Measurements from ENCODE around the gene ERG. TPM values are rescaled to one million over a fixed set of nuclear protein-coding genes. Genes with fewer than 3 reads are reported as not detected.

Gene ERG
- total and polyA plus RNA-seq, 2 of the 8 experiments (the other 6 are each of a cell fraction or from before 2014, with no cell fraction given): 1.0 to 3.0 TPM

- WGBS, 2 experiments (ENCODE audit: extremely low coverage in 1 of 2, insufficient coverage in 1 of 2, insufficient read length in 1 of 2, insufficient replicate concordance in 2 of 2, low coverage in 1 of 2, low lambda C conversion rate in 2 of 2, missing lambda C conversion rate in 1 of 2): 95% methylated on average over 6 of the region's 6 CpGs; no CpG with 5 or more reads in 1 of the 2 experiments
- H3K23me2 ChIP-seq (ENCODE audit: low read depth, low read length): no peaks in the 10 kb centered on the region; the same call in 1 of the 2 replicates
- no peak for DNase-seq (ENCODE audit: low read depth in 1 of 2, low spot score in 2 of 2)
- no peak overlapping the region for H3K4me3 ChIP-seq (ENCODE audit: extremely low read depth in 1 of 4, insufficient read depth in 2 of 4, low read depth in 3 of 4, low read length in 4 of 4)
- no peak overlapping the region for H2BK15ac ChIP-seq (ENCODE audit: low read length)
- no peak overlapping the region for H3K18ac ChIP-seq (ENCODE audit: extremely low read depth, low read length)
- no peak overlapping the region for H3K23ac ChIP-seq (ENCODE audit: insufficient read length)
- no peak overlapping the region for H3K9ac ChIP-seq (replicated peaks in 1 of 4; ENCODE audit: extremely low read depth in 1 of 4, low read depth in 3 of 4, low read length in 3 of 4)
- H2BK12ac ChIP-seq (ENCODE audit: low read depth, low read length): no peak overlapping the region
- ChIA-PET POLR2A (ENCODE audit: partially characterized antibody) (interaction anchor here (0.6 kb wide), 1 partner anchor 197 kb away, joined by 3 read pairs; no protein-coding TSS in a partner anchor), CTCF (ENCODE audit: partially characterized antibody) (interaction anchor here (0.6 kb wide), 1 partner anchor 1254 kb away, joined by 3 read pairs; no protein-coding TSS in a partner anchor)
- no peak overlapping the region for H2AFZ ChIP-seq (ENCODE audit: low read length)
- no peaks in the 10 kb centered on the region for H3K79me1 ChIP-seq (ENCODE audit: low read depth, low read length)
- H3K9me3 ChIP-seq (ENCODE audit: insufficient read depth in 2 of 2, low read depth in 1 of 2, low read length in 1 of 2): no peaks in the 10 kb centered on the region
- no peak overlapping the region for H3K27ac ChIP-seq (ENCODE audit: low read depth, low read length)
- H4K20me1 ChIP-seq (replicated peaks in 1 of 2; ENCODE audit: control insufficient read depth in 1 of 2, insufficient read depth in 2 of 2, low read length in 2 of 2): no peaks in the 10 kb centered on the region
- no peaks in the 10 kb centered on the region; a peak in 1 of 7 replicates for H3K27me3 ChIP-seq (replicated peaks in 1 of 4; ENCODE audit: control insufficient read depth in 3 of 4, extremely low read depth in 1 of 4, insufficient read depth in 3 of 4, low read length in 3 of 4)
- H3K4me2 ChIP-seq (ENCODE audit: insufficient read depth in 1 of 2, low read depth in 2 of 2, low read length in 2 of 2): no peak overlapping the region
- H3K4me1 ChIP-seq (replicated peaks in 1 of 4; ENCODE audit: control insufficient read depth in 3 of 4, insufficient read depth in 4 of 4, low read length in 3 of 4): peaks cover 2 to 5% (median 3%) of the 10 kb centered on the region in 4 experiments; a peak in 6 of 7 replicates
- no peak for FAIRE-seq
- no peak overlapping the region for H2BK20ac ChIP-seq (ENCODE audit: low read length)
- no peak overlapping the region for H2BK5ac ChIP-seq (ENCODE audit: low read depth, low read length)
- no peak overlapping the region for H2BK120ac ChIP-seq (replicated peaks; ENCODE audit: low read depth, low read length)
- H4K91ac ChIP-seq (replicated peaks; ENCODE audit: insufficient read length, low read length): no peak overlapping the region
- H3K4ac ChIP-seq (replicated peaks; ENCODE audit: insufficient read length, low read depth, low read length): no peak overlapping the region
- no peaks in the 10 kb centered on the region for H3K36me3 ChIP-seq (ENCODE audit: control insufficient read depth in 2 of 4, insufficient read depth in 4 of 4, low read length in 3 of 4)
- no peak overlapping the region for H3K56ac ChIP-seq (replicated peaks; ENCODE audit: insufficient read length, low read depth, low read length)
- H4K5ac ChIP-seq (ENCODE audit: insufficient read length, low read depth, low read length): no peak overlapping the region
- H4K8ac ChIP-seq (ENCODE audit: extremely low read depth, insufficient read depth, low read length): no peak overlapping the region
- no peak overlapping the region for H3K14ac ChIP-seq (ENCODE audit: insufficient read length)
- no peaks in the 10 kb centered on the region for H3K79me2 ChIP-seq (ENCODE audit: control insufficient read depth in 1 of 2, insufficient read depth in 2 of 2, low read length in 2 of 2)
- H2AK5ac ChIP-seq (ENCODE audit: low read depth, low read length): no peak overlapping the region
- TF ChIP-seq KDM4A (IDR thresholded peaks at IDR 0.05; ENCODE audit: low read depth, low read length, severe bottlenecking) (no peak), TEAD4 (IDR thresholded peaks at IDR 0.05; ENCODE audit: low read depth, low read length) (no peak), BACH1 (IDR thresholded peaks at IDR 0.05; ENCODE audit: low read length) (no peak), POLR2A (IDR thresholded peaks at IDR 0.05; ENCODE audit: control extremely low read depth in 1 of 2, low read depth in 2 of 2, low read length in 2 of 2) (no peak), RNF2 (IDR thresholded peaks at IDR 0.05; ENCODE audit: borderline replicate concordance, low read depth, low read length, missing control alignments, poor library complexity, severe bottlenecking) (no peak), BCL11A (IDR thresholded peaks at IDR 0.05; ENCODE audit: low read depth in 2 of 2, low read length in 2 of 2) (no peak), CEBPB (IDR thresholded peaks at IDR 0.05; ENCODE audit: low read depth, low read length) (no peak), SIRT6 (IDR thresholded peaks at IDR 0.05; ENCODE audit: low read length) (no peak), ASH2L (IDR thresholded peaks at IDR 0.05; ENCODE audit: low read length) (no peak), JUND (IDR thresholded peaks at IDR 0.05; ENCODE audit: low read length) (no peak), ATF2 (IDR thresholded peaks at IDR 0.05; ENCODE audit: low read length) (no peak), CTBP2 (IDR thresholded peaks at IDR 0.05; ENCODE audit: borderline replicate concordance, insufficient read depth, insufficient read length, low read length) (no peak), EZH2 (IDR thresholded peaks at IDR 0.05; ENCODE audit: low read depth, low read length, severe bottlenecking) (no peak)
Observed at GRCh38 chr21:38499296-38499695, 1.0 kb upstream of the ERG start.

Data from H1 (cell line).